Measurements from ENCODE around the gene EEFSEC.

The EEFSEC gene

DNA sequence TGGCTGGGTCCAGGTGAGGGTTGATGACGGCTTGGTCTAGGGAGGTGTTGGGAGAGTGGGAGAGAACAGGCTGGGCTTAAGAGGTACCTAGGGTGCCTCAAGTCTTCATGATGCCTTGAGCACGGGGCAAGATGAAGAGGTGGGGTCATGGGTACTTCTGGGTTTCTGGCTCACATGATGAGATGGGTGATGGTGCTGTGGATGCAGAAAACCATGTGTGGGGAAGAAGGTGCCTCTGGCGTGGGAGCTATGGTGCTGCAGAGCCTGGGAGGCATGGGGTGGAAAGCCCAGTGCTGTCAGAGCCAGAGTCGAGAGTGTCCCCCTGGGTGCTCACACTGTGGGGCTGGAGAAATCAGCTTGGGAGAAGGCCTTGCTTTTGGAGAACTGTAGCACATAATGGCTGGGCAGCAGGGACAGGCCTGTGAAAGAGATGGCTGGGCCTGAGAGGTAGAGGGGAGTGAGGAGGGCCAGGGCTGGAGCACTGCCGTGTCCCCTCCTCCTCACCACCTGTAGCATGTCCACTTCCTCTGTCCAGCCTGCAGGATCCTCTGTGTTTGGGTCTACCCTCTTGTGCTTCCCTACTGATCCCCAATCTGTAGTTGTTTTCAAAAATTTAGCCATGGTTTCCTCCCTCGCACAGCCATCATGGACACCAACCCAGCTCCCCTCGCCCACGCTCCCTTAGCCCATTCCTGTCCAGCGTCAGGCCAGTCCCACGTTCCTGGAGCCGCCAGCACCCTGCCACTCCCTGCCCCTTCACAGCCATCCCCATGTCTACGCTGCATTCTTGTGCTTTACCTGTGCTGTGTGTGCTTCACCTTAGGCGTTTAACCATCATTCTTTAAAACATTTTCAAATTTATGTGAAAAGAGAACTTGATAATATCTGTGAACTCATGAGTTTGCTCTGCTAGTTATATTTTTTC is 132.0 kb downstream of the EEFSEC start:
- DNase-seq, result no peak

DNA sequence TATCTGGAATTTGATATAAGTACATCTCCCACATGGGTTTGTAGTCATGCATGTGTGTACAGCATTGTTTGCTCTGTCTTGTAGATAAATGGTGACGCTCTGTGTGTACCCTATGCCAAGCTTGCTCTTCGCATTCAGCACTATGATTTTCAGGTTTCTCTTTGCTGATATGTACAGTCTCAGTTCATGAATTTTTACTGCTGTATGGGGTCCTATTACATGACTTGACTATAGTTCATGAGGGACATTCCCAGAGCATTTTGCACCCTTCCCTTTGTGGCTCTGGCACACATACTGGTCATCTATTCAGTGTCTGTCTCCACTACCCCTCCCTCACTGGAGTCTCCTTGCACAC is 132.7 kb downstream of the EEFSEC start:
- no peak for DNase-seq

DNA sequence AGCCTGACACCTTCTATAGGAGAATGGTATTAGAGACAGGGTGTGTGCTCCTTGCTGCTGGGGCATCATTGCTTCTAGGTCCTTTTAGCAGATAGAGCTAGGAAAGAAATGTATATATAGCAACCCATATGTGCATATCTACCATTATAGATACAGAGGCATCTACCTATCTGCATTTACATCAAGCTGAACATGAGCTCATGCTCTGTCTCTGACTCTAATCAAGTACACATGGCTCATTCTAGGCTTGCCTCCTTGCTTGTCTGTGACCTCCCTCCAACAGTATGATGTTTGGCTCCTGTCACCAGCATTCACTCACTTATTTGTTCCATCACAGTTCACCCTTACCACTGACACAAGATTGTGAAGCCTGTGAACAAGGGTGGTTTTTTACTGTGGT is 133.4 kb downstream of the EEFSEC start:
- no peak for DNase-seq

DNA sequence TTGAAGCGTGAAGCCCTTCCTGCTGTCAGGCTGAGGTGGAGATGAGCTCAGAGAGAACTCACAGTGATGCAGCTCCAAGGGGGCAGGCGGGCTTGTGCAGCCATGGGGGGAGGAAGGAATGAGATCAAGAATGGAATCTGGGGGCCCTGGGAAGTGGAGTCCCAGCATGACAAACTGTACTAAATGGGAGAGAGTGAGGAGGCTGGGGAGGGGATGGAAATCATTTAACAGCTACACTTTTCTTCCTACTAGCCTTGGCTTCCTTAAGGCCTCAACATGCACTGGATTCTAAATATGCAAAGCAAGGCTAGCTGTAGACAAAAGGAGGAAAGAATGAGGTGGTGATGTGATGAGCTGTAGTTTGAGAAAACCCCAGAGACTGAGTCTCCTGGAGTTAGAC is 133.9 kb downstream of the EEFSEC start:
- DNase-seq, result no peak

DNA sequence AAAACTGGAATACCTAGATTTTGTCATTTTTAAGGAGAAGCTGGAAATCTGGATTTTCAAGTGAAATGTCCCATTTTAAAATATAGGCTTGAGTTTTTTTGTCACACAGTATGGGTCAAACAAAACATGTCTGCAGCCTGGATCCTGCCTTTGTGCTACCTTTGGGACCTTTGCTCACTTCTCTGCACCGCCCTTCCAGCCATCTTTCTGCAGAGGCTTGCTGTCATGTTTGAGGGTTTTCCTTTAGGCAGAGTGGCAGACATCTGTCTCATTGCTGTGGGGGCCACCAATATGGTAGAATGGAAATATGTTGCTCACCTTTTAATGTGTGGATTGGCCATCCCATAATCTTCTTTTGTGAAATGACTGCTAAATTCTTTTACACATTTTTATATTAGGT is 136.3 kb downstream of the EEFSEC start:
- DNase-seq, result no peak

DNA sequence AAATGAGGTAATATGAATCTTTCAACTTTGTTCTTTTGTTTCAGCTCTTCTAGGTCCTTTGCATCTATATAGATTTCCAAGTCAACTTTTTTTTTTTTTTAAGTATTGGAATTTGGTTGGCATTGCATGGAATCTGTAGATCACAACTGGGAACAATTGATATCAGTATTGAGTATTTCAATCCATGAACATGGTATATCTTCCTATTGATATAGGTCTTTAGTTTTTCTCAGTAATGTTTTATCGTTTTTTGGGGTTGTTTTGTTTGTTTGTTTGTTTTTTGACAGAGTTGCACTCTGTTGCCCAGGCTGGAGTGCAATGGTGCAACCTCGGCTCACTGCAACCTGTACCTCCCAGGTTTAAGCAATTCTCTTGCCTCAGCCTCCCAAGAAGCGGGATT is 137.2 kb downstream of the EEFSEC start:
- DNase-seq, result no peak

DNA sequence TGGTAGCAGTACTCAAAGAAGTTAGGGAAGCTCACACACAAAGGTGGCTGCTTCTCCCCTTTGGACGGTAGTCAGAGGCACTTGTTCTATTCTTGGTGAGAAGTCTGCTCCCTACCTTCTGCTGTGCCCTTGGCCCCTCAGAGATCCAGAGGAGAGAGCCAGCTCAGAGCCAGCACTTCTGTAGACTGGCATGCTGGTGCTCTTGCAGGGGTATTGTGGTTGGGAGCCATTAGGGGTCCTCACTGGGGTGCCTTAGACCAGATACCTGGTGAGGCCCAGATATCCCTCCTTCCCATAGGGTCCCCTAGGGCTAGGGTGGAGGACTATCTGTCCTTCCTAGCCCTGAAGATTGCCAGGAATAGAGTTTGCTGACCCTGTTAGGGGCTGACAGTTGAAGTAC is 140.6 kb downstream of the EEFSEC start:
- DNase-seq, result no peak

DNA sequence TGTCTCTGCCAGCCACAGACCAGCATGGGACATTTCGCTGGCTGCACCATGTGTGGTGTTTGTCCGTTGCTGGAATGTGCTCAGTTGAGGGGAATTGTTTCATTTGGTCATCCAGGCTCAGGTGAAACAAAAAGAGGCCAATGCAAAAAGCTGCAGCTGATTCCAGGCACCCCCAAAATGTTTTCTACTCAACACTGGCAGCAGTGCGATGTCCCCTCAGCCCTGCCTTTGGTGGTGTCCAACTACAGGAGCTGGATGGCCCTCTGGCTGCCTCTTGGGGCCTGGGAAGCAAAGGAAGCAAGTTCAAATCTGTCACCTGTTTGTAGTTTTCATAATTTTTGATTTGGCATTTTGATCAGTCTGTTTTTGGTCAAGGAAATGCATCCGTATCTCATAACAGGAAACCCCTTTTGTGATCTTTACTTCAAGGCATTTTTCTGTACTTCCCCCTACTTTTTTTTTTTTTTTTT is 141.8 kb downstream of the EEFSEC start:
- DNase-seq, result no peak

DNA sequence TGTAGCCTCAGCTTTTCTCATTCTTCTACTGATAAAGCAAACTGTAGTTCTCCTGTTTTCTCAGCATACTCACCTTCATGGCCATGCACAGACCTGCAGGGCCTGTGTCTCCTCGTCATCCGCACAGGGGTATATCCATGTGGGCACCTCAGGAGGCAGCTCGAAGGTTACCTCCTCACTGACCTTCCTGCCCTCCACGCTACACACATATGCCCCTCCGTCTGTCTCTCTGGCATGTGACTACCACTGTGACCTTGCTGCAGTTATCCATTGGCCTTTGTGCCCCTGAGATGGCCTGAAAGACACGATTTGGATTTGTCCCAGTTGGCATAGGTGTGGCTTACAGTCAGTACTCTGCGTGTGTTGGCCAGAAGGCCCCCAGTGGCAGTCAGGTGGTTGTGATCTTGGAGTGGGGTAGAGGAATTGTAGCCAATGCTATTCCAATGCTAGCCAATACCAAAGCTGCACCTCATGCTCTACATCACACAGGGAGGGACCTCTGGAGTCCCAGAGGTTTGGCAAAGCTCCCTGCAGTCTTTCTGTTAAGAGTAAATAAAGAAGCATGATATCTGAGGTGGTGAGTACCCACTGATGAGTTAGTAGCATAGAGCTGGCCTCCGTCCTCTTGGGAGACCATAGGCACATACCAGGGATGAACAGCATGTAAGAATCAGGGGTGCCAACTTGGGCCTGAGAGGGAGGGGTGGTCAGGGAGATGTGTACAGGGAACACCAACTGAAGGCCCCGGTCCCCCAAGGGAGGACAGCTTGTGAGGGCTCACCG is 143.4 kb downstream of the EEFSEC start:
- no peak for DNase-seq

DNA sequence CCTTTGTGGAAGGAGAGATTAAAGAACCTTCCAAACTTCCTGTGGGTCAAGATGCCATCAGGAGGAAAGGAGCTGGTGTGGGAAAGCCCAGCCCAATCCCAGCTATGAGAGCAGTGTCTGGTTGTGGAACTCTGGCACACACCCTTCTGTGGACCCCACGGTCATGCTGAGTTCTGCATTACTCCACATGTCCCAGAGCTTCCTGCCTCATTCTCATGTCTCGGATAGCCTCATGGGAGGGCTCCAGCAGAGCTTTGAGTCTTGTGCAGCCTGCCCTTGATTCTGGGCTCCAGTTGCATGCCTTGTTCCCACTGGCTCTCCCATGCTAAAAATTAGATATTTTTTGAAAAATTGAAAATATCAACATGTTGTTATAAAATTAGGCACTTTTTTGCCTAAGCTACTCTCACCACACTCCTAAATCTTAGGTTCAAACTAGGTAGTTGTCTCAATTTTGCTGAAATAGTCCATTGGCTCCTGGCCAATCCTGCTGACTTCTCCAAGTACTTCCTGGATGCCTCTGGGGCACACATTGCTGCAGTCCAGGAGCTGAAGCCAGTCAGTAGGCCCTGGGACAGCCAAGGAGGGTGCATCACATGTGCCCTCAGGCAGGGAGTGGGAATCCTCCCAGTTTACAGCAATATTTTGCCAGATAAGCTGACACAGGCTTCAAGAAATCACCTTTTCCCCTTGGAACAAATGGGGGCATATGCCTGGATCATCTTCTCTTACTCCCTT is 144.3 kb downstream of the EEFSEC start:
- no peak for DNase-seq

DNA sequence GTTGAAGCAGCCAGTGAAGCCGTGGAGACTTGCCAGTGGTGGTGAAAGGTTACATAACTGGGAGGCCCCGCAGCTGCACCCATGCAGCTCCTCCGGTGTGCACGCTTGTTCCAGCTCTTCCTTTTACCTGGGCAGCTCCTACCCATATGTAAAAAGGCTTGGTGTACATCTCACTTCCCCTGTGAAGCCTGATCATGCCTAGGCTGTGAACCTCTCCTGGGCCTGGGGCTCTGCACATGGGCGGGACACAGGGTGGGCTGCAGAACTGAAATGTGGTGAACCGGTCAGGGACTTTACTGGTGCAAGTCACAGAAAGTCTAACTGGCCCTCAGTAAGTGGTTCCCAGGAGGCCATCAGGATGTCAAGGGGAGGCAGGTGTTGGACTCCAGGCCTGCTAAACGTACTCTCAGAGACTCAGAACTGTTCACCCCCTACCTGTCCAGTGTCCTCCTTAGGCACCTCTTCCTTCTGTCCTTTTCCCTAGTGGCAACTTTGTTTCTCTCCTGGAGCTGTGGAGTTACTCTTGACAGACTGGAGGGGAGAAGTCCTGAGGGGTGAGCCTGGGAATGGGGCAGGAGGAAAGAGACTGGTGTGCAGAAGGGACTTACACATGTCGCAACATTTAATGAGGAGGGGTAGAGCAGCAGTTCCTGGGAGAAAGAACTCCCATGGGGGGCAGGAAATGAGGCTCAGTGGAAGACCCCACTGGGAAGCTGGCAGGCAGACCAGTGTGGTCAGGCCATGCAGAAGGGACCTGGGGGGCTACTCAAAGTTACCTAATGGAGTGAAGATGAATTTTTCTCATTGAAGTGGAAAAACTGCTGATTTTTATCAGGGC is 148.1 kb downstream of the EEFSEC start:
- no peak for DNase-seq

DNA sequence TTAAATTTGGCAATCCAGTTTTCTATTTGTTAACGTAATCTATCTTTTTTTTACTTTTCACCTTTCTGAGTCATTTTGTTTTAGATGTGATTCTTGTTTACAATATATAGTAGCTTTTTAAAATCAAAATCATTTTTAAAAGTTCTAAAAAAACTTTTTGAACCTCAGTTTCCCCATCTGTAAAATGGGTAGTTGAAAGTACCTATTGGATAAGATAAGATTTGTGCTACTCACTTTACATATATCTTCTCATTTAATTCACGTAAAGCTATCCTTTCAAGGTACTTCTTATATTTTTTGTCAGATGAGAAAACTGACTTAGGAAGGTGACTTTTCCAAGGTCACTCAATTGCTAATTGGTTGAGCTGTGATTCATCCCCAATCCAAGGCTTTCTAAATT is 153.2 kb downstream of the EEFSEC start:
- DNase-seq, result no peak

DNA sequence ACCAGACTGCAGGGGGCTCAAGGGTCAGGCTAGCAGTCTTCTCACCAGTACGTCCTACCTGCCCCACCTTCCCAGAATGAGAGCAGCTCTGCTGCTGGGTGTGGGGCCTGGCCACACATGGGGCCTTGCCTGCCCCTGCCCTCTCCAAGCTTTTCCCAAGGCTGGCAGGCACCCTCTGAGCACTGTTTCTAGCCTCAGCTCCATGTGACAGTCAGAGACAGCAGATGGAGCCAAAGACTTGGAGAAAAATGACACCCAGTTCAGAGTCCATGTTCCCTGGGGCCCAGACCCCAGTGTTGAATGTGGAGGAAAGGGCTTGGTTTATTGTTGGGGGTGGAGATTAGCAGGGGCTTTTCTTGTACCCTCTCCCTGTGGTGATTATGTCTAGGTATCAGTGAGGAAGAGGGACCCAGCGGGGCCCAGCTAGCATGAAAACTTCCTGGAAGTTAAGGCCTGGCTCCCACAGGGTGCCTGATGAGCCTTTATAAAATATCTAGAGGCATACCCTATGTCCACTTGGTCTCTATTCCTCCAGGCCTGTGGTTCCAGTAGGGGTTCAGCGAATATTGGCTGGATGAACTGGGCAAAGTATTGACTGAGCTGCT is 153.8 kb downstream of the EEFSEC start:
- no peak for DNase-seq

DNA sequence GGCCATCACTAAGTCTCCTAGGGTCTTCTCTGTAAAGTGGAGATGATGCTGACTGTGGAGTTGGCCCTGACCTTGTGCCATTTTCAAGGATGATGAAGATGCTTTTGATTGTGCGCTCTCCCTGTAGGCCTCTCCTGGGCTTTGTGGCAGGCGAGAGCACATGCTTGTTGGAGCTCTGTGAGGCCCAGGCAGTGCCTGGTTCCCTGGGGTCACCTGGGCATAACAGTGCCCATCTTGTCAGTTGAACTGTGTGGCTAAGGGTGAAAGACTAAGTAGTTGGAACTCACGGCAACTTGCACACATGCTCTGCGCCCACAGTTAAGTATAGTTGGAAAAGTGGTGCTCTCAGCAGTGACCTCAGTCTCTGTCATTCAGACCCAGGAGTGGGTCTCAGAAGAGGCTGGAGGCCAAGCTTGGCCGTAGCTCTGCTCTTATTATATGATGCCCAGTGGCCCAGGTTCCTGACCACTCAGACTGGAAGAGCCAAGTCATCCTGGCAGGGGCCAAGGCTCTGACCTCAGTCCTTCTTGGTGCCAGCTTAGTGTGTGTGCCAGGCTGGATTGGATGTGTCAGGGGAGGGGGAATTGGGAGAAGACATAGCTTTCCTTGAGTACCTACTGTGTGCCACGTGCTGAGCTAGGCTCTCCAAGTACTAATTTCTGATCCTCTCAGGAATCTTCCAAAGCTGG is 154.6 kb downstream of the EEFSEC start:
- peak in 2 of 51 donors; percentile 13 to 29 for DNase-seq

DNA sequence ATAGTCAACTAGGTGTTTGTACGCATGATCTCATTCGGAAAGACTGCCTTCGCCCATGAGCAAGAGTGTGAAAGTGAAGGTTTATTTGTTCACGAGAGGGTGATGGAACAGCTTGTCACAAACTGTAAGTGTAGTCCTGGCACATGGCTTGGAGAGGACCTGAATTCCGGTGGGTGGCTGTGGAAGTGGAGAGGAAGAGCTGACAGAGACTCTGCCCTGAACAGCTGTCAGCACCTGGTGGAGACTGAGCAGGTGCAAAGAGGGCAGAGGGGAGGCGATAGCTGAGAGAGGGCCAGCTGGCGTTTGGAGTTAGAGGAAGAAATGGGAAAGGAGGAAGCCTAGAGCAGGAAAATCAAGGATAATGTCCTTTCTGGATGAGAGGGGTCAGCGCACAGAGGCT is 155.7 kb downstream of the EEFSEC start:
- DNase-seq, result no peak

DNA sequence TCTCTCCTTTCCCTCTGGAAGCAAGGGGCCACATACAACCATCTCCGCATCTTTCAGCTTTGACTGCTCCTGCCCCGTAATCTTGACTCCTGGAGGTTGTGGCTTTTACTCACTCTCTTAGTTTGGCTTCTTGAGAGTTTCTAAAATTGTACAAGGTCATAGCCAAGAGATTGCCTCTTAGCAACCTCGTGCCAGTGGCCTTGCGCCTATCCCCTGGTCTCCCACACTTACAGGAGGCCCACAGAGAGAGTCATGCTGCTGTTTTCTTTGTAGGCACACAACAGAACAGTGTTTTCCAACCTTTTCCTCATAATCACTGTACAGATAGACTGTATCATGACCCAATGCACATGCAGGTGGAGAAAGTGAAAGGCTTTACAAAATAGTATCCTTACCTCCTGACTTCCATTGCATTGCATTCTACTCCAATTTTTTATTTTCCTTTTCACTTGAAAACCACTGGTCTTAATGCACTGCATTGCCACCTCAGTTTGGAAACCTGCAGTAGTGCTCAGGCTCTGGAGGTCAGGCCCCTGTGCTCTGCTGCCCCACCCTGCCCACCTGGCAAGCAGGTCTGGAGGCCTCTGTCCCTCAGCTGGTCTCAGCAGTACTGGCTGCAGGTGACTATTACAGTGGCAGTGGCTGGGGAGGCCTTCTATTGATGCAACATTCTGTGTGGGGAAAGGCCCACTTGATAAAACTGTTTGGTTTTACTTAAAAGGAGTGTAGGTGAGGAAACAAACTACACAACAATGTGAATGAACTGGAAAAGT is 157.2 kb downstream of the EEFSEC start:
- DNase-seq, result no peak

DNA sequence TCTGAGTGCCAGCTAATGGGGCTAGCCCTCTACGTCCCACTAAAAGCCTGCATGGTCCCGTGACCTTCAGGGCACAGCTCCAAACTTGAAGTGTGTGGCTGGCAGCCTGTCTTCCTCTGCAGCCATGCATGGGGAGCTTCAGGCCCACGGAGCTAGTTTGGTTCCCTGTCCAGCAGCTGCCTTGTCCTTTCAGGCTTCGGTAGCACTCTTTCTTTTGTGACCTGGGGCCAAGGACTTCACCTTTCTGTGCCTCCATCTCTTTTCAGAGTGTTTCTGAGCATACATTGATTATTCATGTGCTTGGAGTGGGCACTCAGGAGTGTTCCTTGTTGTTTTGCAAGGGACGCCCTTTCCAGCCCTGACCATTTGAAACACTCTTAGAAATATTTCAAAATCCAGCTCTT is 158.2 kb downstream of the EEFSEC start:
- DNase-seq, result peak in 11 of 51 donors; percentile 8 to 39 (median 25)

DNA sequence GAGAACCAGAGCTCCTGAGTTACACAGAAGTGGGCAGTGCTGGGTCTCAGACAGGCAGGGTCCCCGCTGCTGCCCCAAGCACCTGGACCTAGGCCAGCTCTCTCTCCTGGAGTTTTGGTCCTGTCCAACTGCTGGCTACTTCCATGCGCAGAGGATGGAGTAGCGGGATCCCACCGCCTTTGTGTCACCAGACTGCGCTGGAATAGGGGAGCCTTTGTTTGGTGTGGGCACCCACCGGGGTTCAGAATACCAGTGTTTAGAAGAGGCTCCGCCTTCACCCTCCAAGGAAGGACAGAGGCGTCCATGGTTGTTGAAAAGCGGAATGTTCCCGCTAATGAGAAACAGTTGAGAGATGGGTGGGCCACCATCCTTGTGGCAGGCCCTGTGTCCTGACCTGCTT is 159.0 kb downstream of the EEFSEC start:
- DNase-seq, result no peak

DNA sequence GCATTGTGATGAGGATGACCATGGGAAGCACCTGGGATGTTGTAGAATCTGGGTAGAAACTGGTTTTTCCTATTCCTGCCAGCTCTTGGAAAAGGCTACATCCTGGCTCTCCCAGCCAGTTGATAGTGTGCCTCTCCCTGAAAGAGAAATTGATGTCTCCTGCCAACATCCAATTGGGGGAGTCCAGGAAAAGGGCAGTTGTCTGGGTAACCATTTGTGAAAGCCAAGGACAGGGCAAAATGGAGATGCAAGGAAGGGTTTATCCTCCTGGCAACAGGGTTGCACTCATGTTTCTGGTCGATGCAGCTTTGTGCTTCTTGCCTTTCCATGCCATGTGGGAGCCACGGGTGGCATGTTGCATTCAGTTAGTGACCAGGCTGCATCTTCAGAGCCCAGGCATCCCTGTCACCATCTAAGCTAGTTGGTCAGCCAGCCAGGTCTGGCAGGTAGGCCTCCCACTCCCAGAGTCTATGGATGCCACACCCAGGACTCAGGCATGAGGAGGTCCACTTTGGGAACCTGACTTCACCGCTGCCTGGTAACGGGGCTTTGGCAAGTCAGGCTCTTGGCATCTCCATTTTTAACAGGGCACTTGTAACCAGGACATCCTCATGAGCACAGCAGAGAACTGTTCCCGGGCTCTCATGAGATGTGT is 159.9 kb downstream of the EEFSEC start:
- DNase-seq, result peak in 1 of 51 donors; percentile 24

Data from hypothalamus (tissue), 51 donors.